ENCODE measurements around the gene TAB2. TPM values are rescaled to one million over a fixed set of nuclear protein-coding genes. Genes with fewer than 3 reads are reported as not detected.

The TAB2 gene
- total and polyA plus RNA-seq, 4 experiments from 2014 or later: 27.0 to 116 (median 68.4) TPM

GRCh38 chr6:149383371-149383770 lies 65.9 kb downstream of the TAB2 start:
- DNase-seq: no peak
- peaks cover 31% of the 10 kb centered on the region for H3K4me1 ChIP-seq (ENCODE audit: insufficient read depth, low read length)
- intact Hi-C loops (cut with micrococcal nuclease): no loop called here
- CTCF ChIA-PET (ENCODE audit: partially characterized antibody): interaction anchor here (1.3 kb wide), 2 partner anchors 48 to 289 kb away, joined by 3 to 4 read pairs; no protein-coding TSS in a partner anchor
- Mint-ChIP-seq H3K4me3 (no peak overlapping the region), H3K27ac (peak overlapping the region in 3 of 7 donors; percentile 12 to 61 (median 13)), H3K4me1 (peaks cover 32 to 81% (median 50%) of the 10 kb centered on the region in 4 donors), H3K27me3 (no peaks in the 10 kb centered on the region), H3K9me3 (peaks cover 0 to 16% (median 10%) of the 10 kb centered on the region in 8 donors), H3K36me3 (peaks cover 72 to 79% of the 10 kb centered on the region in 2 donors)
- H3K27me3 ChIP-seq (ENCODE audit: insufficient read depth, low read length): no peaks in the 10 kb centered on the region
- POLR2A ChIA-PET (ENCODE audit: partially characterized antibody): interaction anchor here (1.0 to 1.1 kb wide), 2 partner anchors 17 to 66 kb away, joined by 3 read pairs; partner anchors contain the start of gene TAB2
- H3K9me3 ChIP-seq (ENCODE audit: control insufficient read depth in 1 of 2, low read length in 2 of 2): no peaks in the 10 kb centered on the region
- no peak overlapping the region for H3K27ac ChIP-seq (ENCODE audit: low read depth, low read length)
- H3K36me3 ChIP-seq (ENCODE audit: insufficient read depth, low read length): peaks cover 33% of the 10 kb centered on the region
- H3K4me3 ChIP-seq (ENCODE audit: low read length in 2 of 2): no peak overlapping the region

- DNase-seq: no peak
- H3K9me3 Mint-ChIP-seq: peaks cover 0 to 16% (median 10%) of the 10 kb centered on the region in 8 donors
- H3K27me3 Mint-ChIP-seq: no peaks in the 10 kb centered on the region
- ChIA-PET POLR2A (ENCODE audit: partially characterized antibody) (no interaction called here), CTCF (ENCODE audit: partially characterized antibody) (no interaction called here)
- intact Hi-C loops (cut with micrococcal nuclease): no loop called here
- H3K4me3 ChIP-seq (ENCODE audit: low read length in 2 of 2): no peak overlapping the region
- H3K4me1 ChIP-seq (ENCODE audit: insufficient read depth, low read length): peaks cover 31% of the 10 kb centered on the region
- no peaks in the 10 kb centered on the region for H3K9me3 ChIP-seq (ENCODE audit: control insufficient read depth in 1 of 2, low read length in 2 of 2)
- peaks cover 25 to 70% (median 41%) of the 10 kb centered on the region in 4 donors for H3K4me1 Mint-ChIP-seq
- no peaks in the 10 kb centered on the region for H3K27me3 ChIP-seq (ENCODE audit: insufficient read depth, low read length)
- H3K27ac ChIP-seq (ENCODE audit: low read depth, low read length): no peak overlapping the region
- no peak overlapping the region for H3K4me3 Mint-ChIP-seq
- peaks cover 62 to 68% of the 10 kb centered on the region in 2 donors for H3K36me3 Mint-ChIP-seq
- H3K36me3 ChIP-seq (ENCODE audit: insufficient read depth, low read length): peaks cover 22% of the 10 kb centered on the region
- peak overlapping the region in 3 of 7 donors; percentile 6 to 77 (median 32) for H3K27ac Mint-ChIP-seq
Observed at GRCh38 chr6:149384464-149384863, 67.0 kb downstream of the TAB2 start.

GRCh38 chr6:149385998-149386646 lies 68.6 kb downstream of the TAB2 start:
- peaks cover 15% of the 10 kb centered on the region for H3K36me3 ChIP-seq (ENCODE audit: insufficient read depth, low read length)
- Mint-ChIP-seq H3K4me1 (peaks cover 30 to 73% (median 46%) of the 10 kb centered on the region in 4 donors), H3K4me3 (peak overlapping the region in 3 of 8 donors; percentile 26 to 45 (median 27)), H3K36me3 (peaks cover 64 to 67% of the 10 kb centered on the region in 2 donors), H3K27ac (peak overlapping the region in 3 of 7 donors; percentile 20 to 68 (median 24)), H3K27me3 (no peaks in the 10 kb centered on the region), H3K9me3 (peaks cover 0 to 16% (median 10%) of the 10 kb centered on the region in 8 donors)
- H3K4me3 ChIP-seq (ENCODE audit: low read length in 2 of 2): no peak overlapping the region
- intact Hi-C loops (cut with micrococcal nuclease): loop anchor here (2.0 kb wide), 1 partner anchor 13 kb away; no protein-coding TSS in a partner anchor
- H3K27me3 ChIP-seq (ENCODE audit: insufficient read depth, low read length): no peaks in the 10 kb centered on the region
- H3K9me3 ChIP-seq (ENCODE audit: control insufficient read depth in 1 of 2, low read length in 2 of 2): no peaks in the 10 kb centered on the region
- peak in 1 of 5 donors; percentile 19 for DNase-seq
- peaks cover 32% of the 10 kb centered on the region for H3K4me1 ChIP-seq (ENCODE audit: insufficient read depth, low read length)
- POLR2A ChIA-PET (ENCODE audit: partially characterized antibody): interaction anchor here (0.6 to 1.5 kb wide), 5 partner anchors 26 to 320 kb away, joined by 3 to 4 read pairs (median 3); no protein-coding TSS in a partner anchor
- CTCF ChIA-PET (ENCODE audit: partially characterized antibody): interaction anchor here (0.6 to 1.1 kb wide), 3 partner anchors 17 to 105 kb away, joined by 3 to 4 read pairs (median 4); no protein-coding TSS in a partner anchor
- H3K27ac ChIP-seq (ENCODE audit: low read depth, low read length): no peak overlapping the region

- H3K9me3 ChIP-seq (ENCODE audit: control insufficient read depth in 1 of 2, low read length in 2 of 2): no peaks in the 10 kb centered on the region
- Mint-ChIP-seq H3K4me1 (peaks cover 36 to 78% (median 54%) of the 10 kb centered on the region in 4 donors), H3K9me3 (peaks cover 0 to 16% (median 10%) of the 10 kb centered on the region in 8 donors), H3K27ac (peak overlapping the region in 2 of 7 donors; percentile 34 to 61), H3K4me3 (peak overlapping the region in 1 of 8 donors; percentile 23), H3K36me3 (peaks cover 66 to 68% of the 10 kb centered on the region in 2 donors), H3K27me3 (no peaks in the 10 kb centered on the region)
- H3K36me3 ChIP-seq (ENCODE audit: insufficient read depth, low read length): peaks cover 8% of the 10 kb centered on the region
- H3K4me1 ChIP-seq (ENCODE audit: insufficient read depth, low read length): peaks cover 42% of the 10 kb centered on the region
- intact Hi-C loops (cut with micrococcal nuclease): loop anchor here (2.0 kb wide), 1 partner anchor 15 kb away; no protein-coding TSS in a partner anchor
- CTCF ChIA-PET (ENCODE audit: partially characterized antibody): interaction anchor here (1.3 kb wide), 1 partner anchor 306 kb away, joined by 4 read pairs; no protein-coding TSS in a partner anchor
- POLR2A ChIA-PET (ENCODE audit: partially characterized antibody): no interaction called here
- no peak overlapping the region for H3K4me3 ChIP-seq (ENCODE audit: low read length in 2 of 2)
- no peaks in the 10 kb centered on the region for H3K27me3 ChIP-seq (ENCODE audit: insufficient read depth, low read length)
- no peak for DNase-seq
- no peak overlapping the region for H3K27ac ChIP-seq (ENCODE audit: low read depth, low read length)
Observed at GRCh38 chr6:149387779-149388512, 70.4 kb downstream of the TAB2 start.

- H3K27me3 ChIP-seq (ENCODE audit: insufficient read depth, low read length): no peaks in the 10 kb centered on the region
- intact Hi-C loops (cut with micrococcal nuclease): no loop called here
- H3K27ac ChIP-seq (ENCODE audit: low read depth, low read length): no peak overlapping the region
- peaks cover 59 to 62% of the 10 kb centered on the region in 2 donors for H3K36me3 Mint-ChIP-seq
- H3K4me3 ChIP-seq (ENCODE audit: low read length in 2 of 2): no peak overlapping the region
- H3K4me1 Mint-ChIP-seq: peaks cover 45 to 78% (median 59%) of the 10 kb centered on the region in 4 donors
- no peaks in the 10 kb centered on the region for H3K36me3 ChIP-seq (ENCODE audit: insufficient read depth, low read length)
- peaks cover 0 to 16% (median 10%) of the 10 kb centered on the region in 8 donors for H3K9me3 Mint-ChIP-seq
- no peaks in the 10 kb centered on the region for H3K27me3 Mint-ChIP-seq
- CTCF ChIA-PET (ENCODE audit: partially characterized antibody): interaction anchor here (1.2 to 1.4 kb wide), 2 partner anchors 42 to 308 kb away, joined by 3 read pairs; no protein-coding TSS in a partner anchor
- DNase-seq: no peak
- POLR2A ChIA-PET (ENCODE audit: partially characterized antibody): interaction anchor here (0.7 kb wide), 1 partner anchor 9 kb away, joined by 4 read pairs; no protein-coding TSS in a partner anchor
- H3K4me1 ChIP-seq (ENCODE audit: insufficient read depth, low read length): peaks cover 54% of the 10 kb centered on the region
- H3K4me3 Mint-ChIP-seq: no peak overlapping the region
- H3K27ac Mint-ChIP-seq: no peak overlapping the region
- no peaks in the 10 kb centered on the region for H3K9me3 ChIP-seq (ENCODE audit: control insufficient read depth in 1 of 2, low read length in 2 of 2)
Observed at GRCh38 chr6:149389509-149390297, 72.2 kb downstream of the TAB2 start.

- peaks cover 58 to 63% of the 10 kb centered on the region in 2 donors for H3K36me3 Mint-ChIP-seq
- ChIA-PET CTCF (ENCODE audit: partially characterized antibody) (interaction anchor here (1.6 kb wide), 1 partner anchor 40 kb away, joined by 6 read pairs; no protein-coding TSS in a partner anchor), POLR2A (ENCODE audit: partially characterized antibody) (interaction anchor here (0.9 kb wide), 1 partner anchor 17 kb away, joined by 3 read pairs; no protein-coding TSS in a partner anchor)
- Histone ChIP-seq H3K27ac (ENCODE audit: low read depth, low read length) (no peak overlapping the region), H3K27me3 (ENCODE audit: insufficient read depth, low read length) (no peaks in the 10 kb centered on the region), H3K36me3 (ENCODE audit: insufficient read depth, low read length) (no peaks in the 10 kb centered on the region), H3K9me3 (ENCODE audit: control insufficient read depth in 1 of 2, low read length in 2 of 2) (no peaks in the 10 kb centered on the region), H3K4me1 (ENCODE audit: insufficient read depth, low read length) (peaks cover 47% of the 10 kb centered on the region), H3K4me3 (ENCODE audit: low read length in 2 of 2) (no peak overlapping the region)
- intact Hi-C loops (cut with micrococcal nuclease): no loop called here
- peaks cover 50 to 75% (median 63%) of the 10 kb centered on the region in 4 donors for H3K4me1 Mint-ChIP-seq
- DNase-seq: no peak
- no peaks in the 10 kb centered on the region for H3K27me3 Mint-ChIP-seq
- H3K27ac Mint-ChIP-seq: peak overlapping the region in 3 of 7 donors; percentile 2 to 79 (median 8)
- peak overlapping the region in 2 of 8 donors; percentile 20 to 49 for H3K4me3 Mint-ChIP-seq
- peaks cover 0 to 2% (median 2%) of the 10 kb centered on the region in 8 donors for H3K9me3 Mint-ChIP-seq
Observed at GRCh38 chr6:149392093-149392492, 74.6 kb downstream of the TAB2 start.
